Fibroblast of the aortic adventitia (primary cell): Measurements from ENCODE around the gene GPC6. TPM values are rescaled to one million over a fixed set of nuclear protein-coding genes. Genes with fewer than 3 reads are reported as not detected.

ENCODE experiments used
- DNase-seq: peaks from one replicate; pipeline ENCODE4 v3.0.0-alpha.2; 2010; ENCODE audit warnings: low read depth
- H3K4me3 ChIP-seq: 2 replicates; pipeline ENCODE4 v1.5.1; 2011; ENCODE audit warnings: low read depth, mild to moderate bottlenecking, control low read depth, low read length, moderate library complexity
- total RNA-seq: library from RNA; depleted of rRNA; stranded (reverse); fragments of >200 nt; gene quantifications from 2 replicates; pipeline ENCODE4 v1.2.3, GENCODE V29; 2012; ENCODE audit warnings: low replicate concordance
- TF ChIP-seq, protein P1 (sequence below): IDR thresholded peaks from 2 replicates; pipeline ENCODE4 v1.5.1; 2011; ENCODE audit warnings: mild to moderate bottlenecking, low read length, control low read depth, inconsistent platforms; ENCODE audit not compliant: insufficient read depth

Gene GPC6
- total RNA-seq, 1 donor, result 92.6 TPM

DNA sequence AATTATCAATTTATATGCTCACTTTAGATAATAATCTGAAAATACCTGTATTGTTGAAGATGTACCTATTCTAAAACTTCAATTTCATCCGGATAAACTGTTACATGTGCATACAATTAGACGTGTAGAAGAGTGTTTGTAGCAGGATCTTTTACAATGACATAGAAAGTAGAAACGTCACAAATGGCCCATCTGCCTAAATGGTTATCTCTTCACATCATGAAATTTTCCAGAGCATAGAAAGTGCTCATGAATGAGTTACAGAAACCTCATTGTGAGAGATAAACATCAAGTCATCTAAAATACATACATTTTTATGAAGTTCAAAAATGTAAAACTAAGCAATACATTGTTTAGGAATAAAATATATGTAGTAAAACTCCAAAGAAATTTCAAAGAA is 607.4 kb downstream of the GPC6 start:
- TF ChIP-seq, protein P1, sequence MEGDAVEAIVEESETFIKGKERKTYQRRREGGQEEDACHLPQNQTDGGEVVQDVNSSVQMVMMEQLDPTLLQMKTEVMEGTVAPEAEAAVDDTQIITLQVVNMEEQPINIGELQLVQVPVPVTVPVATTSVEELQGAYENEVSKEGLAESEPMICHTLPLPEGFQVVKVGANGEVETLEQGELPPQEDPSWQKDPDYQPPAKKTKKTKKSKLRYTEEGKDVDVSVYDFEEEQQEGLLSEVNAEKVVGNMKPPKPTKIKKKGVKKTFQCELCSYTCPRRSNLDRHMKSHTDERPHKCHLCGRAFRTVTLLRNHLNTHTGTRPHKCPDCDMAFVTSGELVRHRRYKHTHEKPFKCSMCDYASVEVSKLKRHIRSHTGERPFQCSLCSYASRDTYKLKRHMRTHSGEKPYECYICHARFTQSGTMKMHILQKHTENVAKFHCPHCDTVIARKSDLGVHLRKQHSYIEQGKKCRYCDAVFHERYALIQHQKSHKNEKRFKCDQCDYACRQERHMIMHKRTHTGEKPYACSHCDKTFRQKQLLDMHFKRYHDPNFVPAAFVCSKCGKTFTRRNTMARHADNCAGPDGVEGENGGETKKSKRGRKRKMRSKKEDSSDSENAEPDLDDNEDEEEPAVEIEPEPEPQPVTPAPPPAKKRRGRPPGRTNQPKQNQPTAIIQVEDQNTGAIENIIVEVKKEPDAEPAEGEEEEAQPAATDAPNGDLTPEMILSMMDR, result no peak
- DNase-seq, result no peak
- no peak overlapping the region for H3K4me3 ChIP-seq

DNA sequence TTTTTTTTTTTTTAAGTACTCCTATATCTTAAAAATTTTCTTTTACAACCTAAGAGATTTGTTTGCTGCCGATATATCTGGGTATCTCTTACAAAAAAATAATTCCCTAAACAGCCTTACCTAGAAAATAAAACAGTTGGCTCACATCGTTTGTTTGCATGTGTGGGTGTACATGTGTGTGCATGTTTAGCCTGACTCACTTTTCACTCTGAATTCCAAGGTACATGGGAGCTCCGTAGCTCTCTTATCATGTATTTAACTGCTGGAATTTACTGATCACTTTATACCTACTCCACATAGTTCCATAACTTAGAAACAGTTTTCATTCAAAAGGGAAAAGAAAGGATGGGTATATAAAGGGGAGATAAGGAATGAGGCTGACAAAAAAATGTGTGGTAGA is 616.5 kb downstream of the GPC6 start:
- DNase-seq, result no peak
- TF ChIP-seq, protein P1, result no peak
- H3K4me3 ChIP-seq, result no peak overlapping the region

DNA sequence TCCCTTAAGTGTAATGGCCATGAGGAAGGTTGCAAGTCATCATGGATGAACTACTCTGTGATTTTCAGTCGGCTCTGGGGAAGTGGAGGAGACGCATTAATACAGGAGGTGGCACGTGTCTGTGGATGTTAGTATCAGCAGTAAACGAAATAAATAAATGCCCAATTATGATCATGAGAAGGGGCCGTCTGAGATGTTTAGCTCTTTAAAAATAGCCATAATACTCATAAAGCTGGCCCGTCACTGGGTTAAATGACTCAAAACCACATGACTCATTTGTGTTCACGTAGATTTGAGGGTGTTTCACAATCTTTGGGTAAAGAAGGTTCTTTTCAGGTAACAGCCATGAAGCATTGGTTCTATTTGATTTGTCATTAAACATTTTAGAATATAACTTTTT is 620.6 kb downstream of the GPC6 start:
- DNase-seq, result peak; percentile 67
- TF ChIP-seq, protein P1, result no peak

DNA sequence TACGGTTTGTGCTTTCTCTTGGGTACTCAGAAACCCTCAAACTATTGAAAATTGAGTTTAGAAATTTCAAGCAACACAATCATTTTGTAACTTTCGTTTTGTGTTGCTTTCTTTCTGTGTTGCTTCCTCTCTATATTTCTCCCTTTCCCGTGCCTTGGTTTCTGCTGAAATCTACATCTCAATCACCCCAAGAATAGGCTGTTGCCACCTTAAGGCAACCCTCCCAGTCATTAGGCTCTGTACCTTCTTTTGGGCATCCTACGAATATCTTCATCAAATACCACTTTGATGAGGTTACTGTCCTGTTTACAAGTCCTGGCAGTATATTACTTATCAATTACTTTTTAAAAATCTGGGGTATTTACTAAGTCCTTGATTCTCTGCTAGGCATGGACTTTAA is 621.6 kb downstream of the GPC6 start:
- TF ChIP-seq, protein P1, result no peak
- no peak overlapping the region for H3K4me3 ChIP-seq
- DNase-seq, result no peak

More for the DNA sequence above, 620.6 kb downstream of the GPC6 start:
- H3K4me3 ChIP-seq, result no peak overlapping the region

DNA sequence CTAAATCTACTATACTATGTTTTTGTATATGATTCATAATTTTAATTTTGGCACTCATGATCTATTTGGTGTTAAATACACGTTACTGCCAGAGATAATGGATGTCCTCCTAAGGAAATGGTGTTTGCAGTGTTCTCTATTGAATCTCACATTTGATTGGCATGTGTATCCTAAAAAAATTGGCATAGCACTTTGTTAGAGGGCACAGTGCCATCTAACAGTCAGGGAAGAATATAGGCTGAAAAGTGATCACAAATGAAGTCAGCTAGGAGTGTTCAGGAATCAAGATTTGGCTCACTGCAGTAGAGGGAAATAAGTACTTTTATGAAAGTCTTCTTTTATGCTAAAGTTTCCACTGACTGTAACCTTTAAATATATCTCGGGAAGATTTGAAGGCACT is 624.6 kb downstream of the GPC6 start:
- TF ChIP-seq, protein P1, result no peak
- no peak for DNase-seq
- H3K4me3 ChIP-seq, result no peak overlapping the region

DNA sequence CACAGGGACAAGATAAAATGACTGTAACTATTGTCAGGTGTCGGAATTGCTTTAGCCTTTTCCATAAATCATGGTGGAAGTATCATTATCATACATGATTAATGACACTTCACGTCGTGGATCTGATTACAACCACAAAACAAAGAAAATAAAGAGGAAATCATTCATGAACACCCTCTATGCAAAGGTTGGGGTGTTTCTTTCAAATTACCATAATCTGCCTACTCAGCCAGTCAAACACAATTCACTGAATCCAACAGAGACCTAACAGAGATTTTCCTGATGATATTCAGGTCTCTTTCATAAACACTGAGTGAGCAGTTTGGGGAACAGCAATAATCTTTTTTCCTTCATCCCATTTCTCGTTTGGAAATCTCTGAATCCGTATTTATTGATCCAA is 627.3 kb downstream of the GPC6 start:
- TF ChIP-seq, protein P1, result no peak
- DNase-seq, result no peak
- no peak overlapping the region for H3K4me3 ChIP-seq

DNA sequence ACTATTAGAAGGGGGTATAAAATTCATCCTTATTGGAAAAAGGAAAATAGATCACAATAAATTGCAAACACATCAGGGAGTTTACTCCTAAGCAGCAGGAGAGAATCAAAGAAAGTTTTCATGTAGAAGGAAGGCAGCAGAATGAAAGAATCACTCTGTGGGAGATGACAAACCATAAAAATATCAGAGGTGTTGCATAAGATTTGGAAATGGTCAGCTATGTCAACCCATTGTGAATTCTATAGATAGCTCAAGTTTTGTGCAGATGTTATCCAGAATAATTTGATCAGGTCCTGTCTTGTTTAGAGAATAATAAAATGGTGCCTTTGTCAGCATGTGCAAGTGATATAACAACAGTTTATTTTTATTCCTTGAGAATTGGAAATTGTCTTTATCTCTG is 630.5 kb downstream of the GPC6 start:
- TF ChIP-seq, protein P1, result no peak
- H3K4me3 ChIP-seq, result no peak overlapping the region
- DNase-seq, result peak; percentile 61
